OCI-LY1 (cell line): ENCODE results near the gene SLC37A1.

Experiments used
- H2AFZ ChIP-seq: fragments of 200-600 bp; sonication (generic), shearing (Covaris generic); 2 replicates; pipeline ENCODE4 v1.6.0; 2014; ENCODE audit warnings: antibody characterized with exemption, mild to moderate bottlenecking, low read length
- H3F3A ChIP-seq: fragments of 200-600 bp; sonication (generic), shearing (Covaris generic); 2 replicates; pipeline ENCODE4 v1.6.0; 2014; ENCODE audit warnings: mild to moderate bottlenecking, antibody characterized with exemption, low read length, moderate library complexity; ENCODE audit not compliant: insufficient read depth
- H3K27ac ChIP-seq: fragments of 200-600 bp; sonication (generic); 2 replicates; pipeline ENCODE4 v1.5.1; 2014; ENCODE audit warnings: low read length, mixed run types, mild to moderate bottlenecking, low read depth; ENCODE audit not compliant: poor library complexity, severe bottlenecking
- H3K27me3 ChIP-seq: fragments of 200-600 bp; sonication (generic); 2 replicates; pipeline ENCODE4 v1.6.0; 2014; ENCODE audit warnings: antibody characterized with exemption, mild to moderate bottlenecking, low read length, moderate library complexity; ENCODE audit not compliant: insufficient read depth
- H3K36me3 ChIP-seq: fragments of 200-600 bp; sonication (generic); 2 replicates; pipeline ENCODE4 v1.6.1; 2014; ENCODE audit warnings: mild to moderate bottlenecking, antibody characterized with exemption, low read length, moderate library complexity, mixed read lengths; ENCODE audit not compliant: insufficient read depth
- H3K4me1 ChIP-seq: fragments of 200-600 bp; sonication (generic); 2 replicates; pipeline ENCODE4 v1.5.1; 2014; ENCODE audit warnings: mild to moderate bottlenecking, low read length, moderate library complexity; ENCODE audit not compliant: insufficient read depth, severe bottlenecking
- H3K4me2 ChIP-seq: fragments of 200-600 bp; sonication (generic), shearing (Covaris generic); 2 replicates; pipeline ENCODE4 v1.6.1; 2014; ENCODE audit warnings: low read length
- H3K4me3 ChIP-seq: fragments of 200-600 bp; sonication (generic); 2 replicates; pipeline ENCODE4 v1.5.1; 2014; ENCODE audit warnings: low read length, low read depth, mild to moderate bottlenecking, mixed read lengths; ENCODE audit not compliant: poor library complexity, severe bottlenecking
- H3K79me2 ChIP-seq: fragments of 200-600 bp; shearing (Covaris generic); 2 replicates; pipeline ENCODE4 v1.6.1; 2016; ENCODE audit warnings: mixed run types, low read length, mixed read lengths; ENCODE audit not compliant: insufficient read depth
- H3K9ac ChIP-seq: fragments of 200-600 bp; sonication (generic), shearing (Covaris generic); 2 replicates; pipeline ENCODE4 v1.6.1; 2014; ENCODE audit warnings: mild to moderate bottlenecking, low read length, mixed read lengths
- H3K9me2 ChIP-seq: fragments of 200-600 bp; sonication (generic), shearing (Covaris generic); 2 replicates; pipeline ENCODE4 v1.6.1; 2014; ENCODE audit warnings: low read depth, mild to moderate bottlenecking, low read length, mixed read lengths
- H3K9me3 ChIP-seq: fragments of 200-600 bp; shearing (Covaris generic); 2 replicates; pipeline ENCODE4 v1.6.1; 2014; ENCODE audit warnings: low read length, mixed read lengths
- H4K20me1 ChIP-seq: fragments of 200-600 bp; sonication (generic), shearing (Covaris generic); 2 replicates; pipeline ENCODE4 v1.6.0; 2016; ENCODE audit warnings: mild to moderate bottlenecking, low read length; ENCODE audit not compliant: insufficient read depth
- CTCF ChIP-seq: fragments of 200-600 bp; sonication (generic), shearing (Covaris generic); IDR thresholded peaks from 2 replicates; pipeline ENCODE4 v1.5.1; 2017; ENCODE audit warnings: mild to moderate bottlenecking, antibody characterized with exemption, low read length, moderate library complexity, mixed read lengths
- EZH2 ChIP-seq: fragments of 200-600 bp; sonication (generic), shearing (Covaris generic); IDR thresholded peaks from 2 replicates; pipeline ENCODE4 v1.8.0; 2017; ENCODE audit warnings: borderline replicate concordance, mixed run types, mild to moderate bottlenecking, antibody characterized with exemption, low read length, moderate library complexity, mixed read lengths

The SLC37A1 gene

GRCh38 chr21:42474043-42474831 lies 39.4 kb upstream of the SLC37A1 start:
- H2AFZ ChIP-seq = no peak overlapping the region
- no peaks in the 10 kb centered on the region for H3F3A ChIP-seq
- no peak overlapping the region for H3K4me2 ChIP-seq
- H3K79me2 ChIP-seq = no peaks in the 10 kb centered on the region
- H3K4me1 ChIP-seq = peaks cover 12% of the 10 kb centered on the region
- H4K20me1 ChIP-seq = no peaks in the 10 kb centered on the region
- H3K4me3 ChIP-seq = no peak overlapping the region
- no peaks in the 10 kb centered on the region; the same call in 1 of the 2 replicates for H3K27me3 ChIP-seq
- TF ChIP-seq EZH2 = no peak
- no peak for TF ChIP-seq CTCF
- H3K27ac ChIP-seq = no peak overlapping the region
- no peaks in the 10 kb centered on the region for H3K9me2 ChIP-seq
- H3K9ac ChIP-seq = no peak overlapping the region
- H3K36me3 ChIP-seq = no peaks in the 10 kb centered on the region
- H3K9me3 ChIP-seq = no peaks in the 10 kb centered on the region

GRCh38 chr21:42475036-42475435 lies 38.6 kb upstream of the SLC37A1 start:
- H3K4me1 ChIP-seq = peaks cover 10% of the 10 kb centered on the region
- H4K20me1 ChIP-seq = no peaks in the 10 kb centered on the region
- H3K4me2 ChIP-seq = no peak overlapping the region
- H3K4me3 ChIP-seq = no peak overlapping the region
- H3K79me2 ChIP-seq = no peaks in the 10 kb centered on the region
- H3K9ac ChIP-seq = no peak overlapping the region
- no peak overlapping the region for H3K27ac ChIP-seq
- H3K9me3 ChIP-seq = no peaks in the 10 kb centered on the region
- H3K27me3 ChIP-seq = no peaks in the 10 kb centered on the region; the same call in 1 of the 2 replicates
- no peaks in the 10 kb centered on the region for H3K36me3 ChIP-seq
- no peaks in the 10 kb centered on the region for H3K9me2 ChIP-seq
- no peak for TF ChIP-seq EZH2
- TF ChIP-seq CTCF = no peak
- H3F3A ChIP-seq = no peaks in the 10 kb centered on the region
- no peak overlapping the region for H2AFZ ChIP-seq

GRCh38 chr21:42475526-42476387 lies 37.9 kb upstream of the SLC37A1 start:
- Histone ChIP-seq H4K20me1 (no peaks in the 10 kb centered on the region), H3K27me3 (no peaks in the 10 kb centered on the region; the same call in 1 of the 2 replicates), H3K4me1 (peaks cover 10% of the 10 kb centered on the region), H3K9me3 (no peaks in the 10 kb centered on the region), H2AFZ (no peak overlapping the region), H3K9ac (no peak overlapping the region), H3K79me2 (no peaks in the 10 kb centered on the region), H3K36me3 (no peaks in the 10 kb centered on the region; the same call in 1 of the 2 replicates), H3K4me2 (no peak overlapping the region), H3K4me3 (no peak overlapping the region), H3K27ac (no peak overlapping the region), H3F3A (no peaks in the 10 kb centered on the region), H3K9me2 (no peaks in the 10 kb centered on the region)
- TF ChIP-seq EZH2 (no peak), CTCF (no peak)
